Endodermal cell (in vitro differentiated cells): ENCODE measurements around the gene TCF7. TPM values are rescaled to one million over a fixed set of nuclear protein-coding genes. Genes with fewer than 3 reads are reported as not detected.

Experiments
- DNase-seq: peaks from one replicate; pipeline ENCODE4 v3.0.0-alpha.2; 2017
- H3K27ac ChIP-seq: 2 replicates; pipeline ENCODE4 v1.5.1; 2013; ENCODE audit warnings: mild to moderate bottlenecking, low read depth, low read length, moderate library complexity
- H3K27me3 ChIP-seq: 2 replicates; pipeline ENCODE4 v1.6.1; 2013; ENCODE audit warnings: mild to moderate bottlenecking, low read length, moderate library complexity; ENCODE audit not compliant: insufficient read depth, control insufficient read depth, poor library complexity, severe bottlenecking
- H3K36me3 ChIP-seq: 2 replicates; pipeline ENCODE4 v1.7.0; 2013; ENCODE audit warnings: mild to moderate bottlenecking, low read length, moderate library complexity; ENCODE audit not compliant: control insufficient read depth, insufficient read depth
- H3K4me1 ChIP-seq: one replicate; pipeline ENCODE4 v1.7.0; 2013; ENCODE audit warnings: low read length; ENCODE audit not compliant: control insufficient read depth, insufficient read depth
- H3K4me3 ChIP-seq: 2 replicates; pipeline ENCODE4 v1.5.1; 2013; ENCODE audit warnings: mild to moderate bottlenecking, low read length, moderate library complexity
- H3K9ac ChIP-seq: 2 replicates; pipeline ENCODE4 v1.6.1; 2013; ENCODE audit warnings: mild to moderate bottlenecking, low read length, moderate library complexity; ENCODE audit not compliant: poor library complexity, severe bottlenecking; ENCODE audit errors: extremely low read depth
- H3K9me3 ChIP-seq: 2 replicates; pipeline ENCODE4 v1.6.1; 2013; ENCODE audit warnings: mild to moderate bottlenecking, low read length, moderate library complexity; ENCODE audit not compliant: control insufficient read depth
- H3K27ac Mint-ChIP-seq: 2 replicates; pipeline ENCODE4 v1.8.0; 2020; ENCODE audit warnings: mixed read lengths
- H3K27me3 Mint-ChIP-seq: 2 replicates; pipeline ENCODE4 v1.8.0; 2021; ENCODE audit warnings: mild to moderate bottlenecking, mixed read lengths; ENCODE audit not compliant: insufficient read depth
- H3K36me3 Mint-ChIP-seq: 2 replicates; pipeline ENCODE4 v1.8.0; 2020; ENCODE audit warnings: low read depth, mixed read lengths
- H3K4me1 Mint-ChIP-seq: 2 replicates; pipeline ENCODE4 v1.8.0; 2020; ENCODE audit warnings: mixed read lengths
- H3K4me3 Mint-ChIP-seq: 2 replicates; pipeline ENCODE4 v1.8.0; 2020; ENCODE audit warnings: mild to moderate bottlenecking, moderate library complexity, mixed read lengths
- H3K9me3 Mint-ChIP-seq: 2 replicates; pipeline ENCODE4 v1.8.0; 2020; ENCODE audit warnings: mild to moderate bottlenecking, mixed read lengths
- WGBS, 2 experiments: methylation state at CpG; one replicate each; pipeline versions ENCODE4 v1.1.5 to v1.1.7; 2013; ENCODE audit warnings: missing lambda C conversion rate in 2 of 2, mixed read lengths in 1 of 2; ENCODE audit not compliant: insufficient coverage in 1 of 2, insufficient read length in 1 of 2; 5-methylcytosine and 5-hydroxymethylcytosine counted together
- total RNA-seq, 2 donors: library from RNA; stranded (reverse); fragmentation: NEBNext Ultra II Directional in 1 of 2; extraction: Animal tissue kit (Norgen Biotek cat#: 25700) in 1 of 2; gene quantifications; 2 replicates in 1 of 2; 3 replicates in 1 of 2; pipeline ENCODE4 v1.2.1, GENCODE V29; 2021
- TF ChIP-seq, protein P1 (sequence below): fragments of 200-600 bp; sonication (generic); conservative IDR thresholded peaks from 2 replicates; pipeline ENCODE4 v1.5.0; 2021; ENCODE audit warnings: antibody characterized with exemption, mild to moderate bottlenecking

The TCF7 gene
- total RNA-seq, 2 donors from 2014 or later = 14.9 to 19.4 TPM

DNA sequence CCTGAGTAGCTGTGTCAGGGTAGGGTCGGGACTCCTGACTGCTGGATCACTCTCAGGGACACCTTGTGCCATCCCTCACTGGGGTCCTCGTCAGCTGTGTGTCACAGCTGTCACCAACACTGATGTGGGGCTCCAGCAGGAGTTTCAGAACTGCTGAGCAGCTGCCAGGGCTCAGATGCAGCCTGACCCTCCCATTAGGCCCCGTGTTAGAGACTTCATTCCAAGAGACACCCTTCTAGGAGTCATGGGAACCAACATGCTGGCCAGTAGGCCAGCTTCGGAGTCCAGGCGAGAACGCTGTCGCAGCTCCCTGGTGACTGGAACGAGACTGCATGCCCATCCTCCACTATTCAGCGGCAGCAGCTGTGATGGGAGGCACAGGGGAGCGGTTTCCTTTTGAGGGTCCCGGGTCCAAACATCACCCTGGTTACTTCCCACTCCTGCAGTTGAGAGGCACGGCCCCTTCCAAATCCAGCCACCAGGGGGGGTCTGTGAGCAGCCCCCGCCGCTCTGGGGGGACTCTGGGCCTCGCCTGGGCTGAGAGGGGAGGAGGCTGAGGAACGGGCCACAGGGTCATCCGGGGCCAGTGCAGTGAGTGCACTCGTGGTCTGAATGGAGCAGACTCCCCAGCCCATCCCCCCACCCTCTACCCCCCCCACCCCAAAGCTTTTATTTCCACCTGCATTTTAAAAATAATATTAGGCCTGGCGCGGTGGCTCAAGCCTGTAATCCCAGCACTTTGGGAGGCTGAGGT is 12.6 kb upstream of the TCF7 start:
- TF ChIP-seq, protein P1, sequence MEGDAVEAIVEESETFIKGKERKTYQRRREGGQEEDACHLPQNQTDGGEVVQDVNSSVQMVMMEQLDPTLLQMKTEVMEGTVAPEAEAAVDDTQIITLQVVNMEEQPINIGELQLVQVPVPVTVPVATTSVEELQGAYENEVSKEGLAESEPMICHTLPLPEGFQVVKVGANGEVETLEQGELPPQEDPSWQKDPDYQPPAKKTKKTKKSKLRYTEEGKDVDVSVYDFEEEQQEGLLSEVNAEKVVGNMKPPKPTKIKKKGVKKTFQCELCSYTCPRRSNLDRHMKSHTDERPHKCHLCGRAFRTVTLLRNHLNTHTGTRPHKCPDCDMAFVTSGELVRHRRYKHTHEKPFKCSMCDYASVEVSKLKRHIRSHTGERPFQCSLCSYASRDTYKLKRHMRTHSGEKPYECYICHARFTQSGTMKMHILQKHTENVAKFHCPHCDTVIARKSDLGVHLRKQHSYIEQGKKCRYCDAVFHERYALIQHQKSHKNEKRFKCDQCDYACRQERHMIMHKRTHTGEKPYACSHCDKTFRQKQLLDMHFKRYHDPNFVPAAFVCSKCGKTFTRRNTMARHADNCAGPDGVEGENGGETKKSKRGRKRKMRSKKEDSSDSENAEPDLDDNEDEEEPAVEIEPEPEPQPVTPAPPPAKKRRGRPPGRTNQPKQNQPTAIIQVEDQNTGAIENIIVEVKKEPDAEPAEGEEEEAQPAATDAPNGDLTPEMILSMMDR = peak; percentile 95
- H3K4me3 ChIP-seq = no peak overlapping the region
- no peak overlapping the region for H3K4me3 Mint-ChIP-seq
- no peaks in the 10 kb centered on the region for H3K9me3 Mint-ChIP-seq
- H3K36me3 Mint-ChIP-seq = no peaks in the 10 kb centered on the region
- H3K27me3 ChIP-seq = no peaks in the 10 kb centered on the region
- peaks cover 22% of the 10 kb centered on the region for H3K4me1 ChIP-seq
- peaks cover 41% of the 10 kb centered on the region for H3K4me1 Mint-ChIP-seq
- DNase-seq = peak; percentile 96
- peak overlapping the region; percentile 79 for H3K27ac ChIP-seq
- no peaks in the 10 kb centered on the region for H3K9me3 ChIP-seq
- peaks cover 9% of the 10 kb centered on the region for H3K27me3 Mint-ChIP-seq
- H3K27ac Mint-ChIP-seq = peak overlapping the region; percentile 55
- H3K9ac ChIP-seq = no peak overlapping the region
- no peaks in the 10 kb centered on the region for H3K36me3 ChIP-seq
- WGBS, 2 experiments = 57 to 64% methylated on average over 11 to 18 of the region's 20 CpGs

DNA sequence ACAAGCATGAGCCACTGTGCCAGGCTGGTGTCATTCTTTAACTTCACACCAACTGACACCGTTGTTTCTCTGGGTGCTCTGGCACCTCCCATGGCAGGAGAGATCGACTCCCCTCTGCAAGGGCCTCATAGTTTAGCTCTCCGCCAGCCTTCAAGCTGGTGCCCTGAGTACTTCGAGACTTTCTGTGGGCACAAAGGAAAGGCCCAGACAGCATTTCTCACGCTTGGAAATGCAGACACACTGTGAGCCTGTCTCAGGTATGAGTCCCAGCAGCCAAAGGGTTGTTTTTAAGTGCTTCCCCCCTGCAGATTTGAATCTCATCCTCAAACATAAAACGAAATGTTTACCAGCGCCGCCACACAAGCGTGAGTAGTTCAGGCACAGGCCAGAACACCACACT is 11.1 kb upstream of the TCF7 start:
- Histone ChIP-seq H3K36me3 (no peaks in the 10 kb centered on the region), H3K27ac (no peak overlapping the region), H3K4me3 (no peak overlapping the region), H3K4me1 (peaks cover 18% of the 10 kb centered on the region), H3K27me3 (no peaks in the 10 kb centered on the region), H3K9me3 (no peaks in the 10 kb centered on the region), H3K9ac (no peak overlapping the region)
- Mint-ChIP-seq H3K4me1 (peaks cover 34% of the 10 kb centered on the region), H3K9me3 (no peaks in the 10 kb centered on the region), H3K27ac (peak overlapping the region; percentile 61), H3K4me3 (no peak overlapping the region), H3K27me3 (peaks cover 6% of the 10 kb centered on the region), H3K36me3 (no peaks in the 10 kb centered on the region)
- DNase-seq = no peak
- TF ChIP-seq, protein P1 = no peak
- 87 to 93% methylated on average over 9 of the region's 9 CpGs for WGBS, 2 experiments

DNA sequence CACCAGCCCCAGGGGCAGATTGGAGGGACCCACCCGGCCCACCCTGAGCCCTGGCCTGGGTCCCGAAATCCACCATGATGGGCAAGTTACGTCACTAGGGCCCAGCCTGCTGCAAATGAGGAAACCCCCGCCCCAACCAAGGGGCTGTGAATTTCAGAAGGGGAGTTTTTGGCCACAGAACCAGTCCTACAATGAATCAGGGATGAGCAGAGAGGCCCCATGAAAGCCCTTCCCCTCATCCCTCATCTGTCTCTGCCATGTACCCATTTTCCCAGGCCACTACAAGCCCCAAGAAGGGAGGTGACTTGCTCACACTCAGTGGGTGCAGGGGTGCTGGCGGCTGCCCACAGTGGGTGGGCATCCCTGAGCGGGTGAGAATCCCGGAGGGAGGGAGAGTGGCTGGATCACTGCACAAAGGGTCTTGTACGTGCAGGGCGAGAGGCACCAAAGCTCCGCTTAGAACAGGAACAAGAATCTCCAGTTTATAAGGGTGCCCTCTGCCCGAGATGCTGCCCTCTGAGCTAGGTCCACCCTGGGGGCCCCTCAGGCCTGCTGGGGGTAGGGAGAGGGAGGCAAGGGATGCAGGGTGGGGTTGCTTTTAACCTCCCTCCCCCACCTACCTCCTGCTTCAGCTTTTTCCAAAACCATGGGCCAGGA is 10.4 kb upstream of the TCF7 start:
- Mint-ChIP-seq H3K4me3 (no peak overlapping the region), H3K27ac (no peak overlapping the region), H3K9me3 (no peaks in the 10 kb centered on the region), H3K36me3 (no peaks in the 10 kb centered on the region), H3K27me3 (no peaks in the 10 kb centered on the region), H3K4me1 (peaks cover 27% of the 10 kb centered on the region)
- Histone ChIP-seq H3K9ac (no peak overlapping the region), H3K36me3 (no peaks in the 10 kb centered on the region), H3K4me3 (no peak overlapping the region), H3K4me1 (peaks cover 18% of the 10 kb centered on the region), H3K27ac (no peak overlapping the region), H3K9me3 (no peaks in the 10 kb centered on the region), H3K27me3 (no peaks in the 10 kb centered on the region)
- TF ChIP-seq, protein P1 = no peak
- no peak for DNase-seq
- 89 to 95% methylated on average over 5 to 11 of the region's 11 CpGs for WGBS, 2 experiments
